ENCODE results near the gene CAT.
"Not testable (repeated sequence)": the region's sequence is repeated elsewhere in the genome, so short reads cannot be mapped to it uniquely, and the experiment has no call there.

Gene CAT

GRCh38 chr11:34438529-34439507 lies at the start of gene CAT:
CAT (plus strand) TSS chr11:34438934; CDS start chr11:34439014, 80 bp downstream.
- DNase-seq = peak; percentile 98

GRCh38 chr11:34394771-34395300 lies 43.9 kb upstream of the CAT start:
- DNase-seq = no peak

GRCh38 chr11:34395916-34396550 lies 42.7 kb upstream of the CAT start:
- DNase-seq = no peak

GRCh38 chr11:34397120-34397519 lies 41.6 kb upstream of the CAT start:
- DNase-seq = no peak

- no peak for DNase-seq
Measured at GRCh38 chr11:34397811-34398210, 40.9 kb upstream of the CAT start.

DNA sequence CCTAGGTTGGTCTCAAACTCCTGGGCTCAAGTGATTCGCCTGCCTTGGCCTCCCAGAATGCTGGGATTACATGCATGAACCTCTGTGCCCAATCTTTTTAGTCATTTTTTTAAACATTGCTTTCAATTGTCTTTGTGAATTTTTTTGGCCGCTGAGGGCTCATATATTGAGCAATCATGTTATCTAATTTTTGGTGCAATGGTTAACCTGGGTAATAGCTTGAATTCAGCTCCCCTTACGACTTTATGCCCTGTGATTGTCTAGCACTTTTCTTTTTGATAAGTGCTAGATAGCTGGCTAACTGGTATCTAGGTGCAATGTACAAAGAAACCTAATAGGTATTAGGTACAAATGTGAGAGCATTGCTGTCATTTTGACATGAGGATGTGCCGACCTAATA lies 35.3 kb upstream of the CAT start:
- no peak for DNase-seq

- DNase-seq = no peak
Measured at GRCh38 chr11:34404280-34404679, 34.5 kb upstream of the CAT start.

DNA sequence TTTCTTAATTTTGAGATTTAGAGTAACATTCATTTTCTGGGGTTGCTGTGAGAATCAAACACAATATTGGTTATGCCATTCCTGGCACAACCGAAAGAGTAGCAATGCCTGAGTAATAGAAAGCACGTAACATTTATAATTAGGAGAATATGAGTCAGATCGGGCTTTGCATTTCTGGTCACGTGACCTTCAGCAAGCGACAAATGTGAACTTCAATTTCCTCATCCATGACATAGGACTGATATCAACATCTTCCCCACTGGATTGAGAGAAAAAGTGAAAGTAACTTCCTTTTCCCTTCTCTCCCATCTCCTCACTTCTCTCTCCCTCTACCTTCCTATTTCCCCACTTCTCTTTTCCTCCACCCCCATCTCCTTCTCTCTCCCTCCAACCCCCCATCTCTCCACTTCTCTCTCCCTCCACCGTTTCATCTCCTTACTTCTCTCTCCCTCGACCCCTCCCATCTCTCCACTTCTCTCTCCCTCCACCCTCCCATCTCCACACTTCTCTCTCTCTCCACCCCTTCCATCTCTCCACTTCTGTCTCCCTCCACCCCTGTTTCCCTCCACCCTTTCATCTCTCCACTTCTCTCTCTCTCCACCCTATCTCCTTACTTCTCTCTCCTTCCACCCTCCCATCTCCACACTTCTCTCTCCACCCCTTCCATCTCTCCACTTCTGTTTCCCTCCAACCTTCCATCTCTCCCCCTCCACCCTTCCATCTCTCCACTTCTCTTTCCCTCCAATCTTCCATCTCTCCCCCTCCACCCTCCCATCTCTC lies 33.5 kb upstream of the CAT start:
- DNase-seq = no peak

DNA sequence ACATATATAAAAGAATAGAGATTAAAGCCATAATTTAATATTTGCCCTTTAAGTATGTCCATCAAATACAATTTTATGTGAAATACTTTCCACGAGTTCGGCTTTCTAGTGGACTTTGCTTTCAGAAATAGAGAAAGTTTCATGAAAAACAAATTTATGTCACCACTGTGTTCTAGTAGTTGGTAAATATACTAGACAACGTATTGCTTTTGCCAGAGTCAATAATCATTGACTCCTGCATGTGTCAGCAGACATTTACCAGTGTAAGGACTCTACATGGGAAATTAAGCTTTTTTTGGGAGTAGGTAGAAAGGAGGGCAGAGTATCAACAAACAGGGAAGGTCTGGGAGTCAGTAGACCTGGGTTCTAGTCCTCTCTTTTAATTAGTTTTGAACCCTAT lies 32.3 kb upstream of the CAT start:
- no peak for DNase-seq

DNA sequence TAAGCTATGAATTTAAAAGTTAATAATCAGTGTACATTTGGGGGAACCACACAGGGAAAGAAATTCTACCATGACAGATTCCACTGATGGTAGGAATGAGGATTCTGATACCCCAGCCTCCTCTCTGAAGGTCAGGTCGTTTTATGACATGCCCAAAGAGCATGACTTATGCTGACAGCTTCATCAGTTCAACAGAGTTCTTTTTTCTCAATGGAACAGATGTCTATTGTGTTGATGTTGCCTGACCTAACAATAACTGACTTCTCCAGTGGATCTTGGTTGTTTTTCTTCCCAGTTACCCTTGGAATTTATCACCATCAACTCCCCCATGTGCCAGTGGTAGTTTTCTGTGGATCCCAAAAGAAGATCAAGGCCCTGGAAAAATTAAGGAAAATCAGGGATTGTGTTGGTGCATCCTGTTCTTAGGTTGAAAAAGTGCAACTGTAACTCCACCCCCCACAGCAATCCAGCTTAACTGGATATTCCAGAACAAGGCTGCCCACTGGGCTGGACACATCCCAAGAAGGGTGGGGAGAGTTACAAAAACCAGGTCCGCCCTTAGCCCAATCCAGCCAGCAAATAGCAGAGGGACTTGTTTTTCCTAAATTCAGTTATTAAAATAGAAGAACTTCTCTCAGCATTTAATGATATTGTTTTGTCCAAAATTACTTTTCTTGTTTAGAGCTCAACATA lies 31.5 kb upstream of the CAT start:
- DNase-seq = no peak

GRCh38 chr11:34408580-34409172 lies 30.1 kb upstream of the CAT start:
- no peak for DNase-seq

GRCh38 chr11:34411111-34411510 lies 27.6 kb upstream of the CAT start:
- DNase-seq = no peak

DNA sequence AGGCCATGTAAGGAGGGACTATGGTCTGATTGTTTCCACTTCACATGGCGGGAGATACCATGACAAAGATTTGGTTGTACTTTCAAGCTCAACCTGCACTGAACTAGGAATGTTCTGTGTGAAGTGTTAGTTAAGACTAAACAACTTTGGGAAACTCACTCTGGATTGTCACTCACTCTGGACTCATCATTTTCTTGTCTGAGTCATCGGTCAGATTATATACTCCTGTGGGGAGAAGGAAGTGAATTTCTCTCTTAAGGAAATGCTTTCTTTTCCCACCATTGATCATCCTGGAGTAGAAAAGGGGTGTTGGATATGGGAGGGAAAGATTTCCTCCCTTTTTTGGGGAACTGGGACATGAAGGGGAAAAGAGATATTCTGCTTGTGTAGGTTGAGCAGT lies 26.9 kb upstream of the CAT start:
- no peak for DNase-seq

GRCh38 chr11:34413263-34413662 lies 25.5 kb upstream of the CAT start:
- no peak for DNase-seq

- DNase-seq = no peak
Measured at GRCh38 chr11:34415538-34415937, 23.2 kb upstream of the CAT start.

DNA sequence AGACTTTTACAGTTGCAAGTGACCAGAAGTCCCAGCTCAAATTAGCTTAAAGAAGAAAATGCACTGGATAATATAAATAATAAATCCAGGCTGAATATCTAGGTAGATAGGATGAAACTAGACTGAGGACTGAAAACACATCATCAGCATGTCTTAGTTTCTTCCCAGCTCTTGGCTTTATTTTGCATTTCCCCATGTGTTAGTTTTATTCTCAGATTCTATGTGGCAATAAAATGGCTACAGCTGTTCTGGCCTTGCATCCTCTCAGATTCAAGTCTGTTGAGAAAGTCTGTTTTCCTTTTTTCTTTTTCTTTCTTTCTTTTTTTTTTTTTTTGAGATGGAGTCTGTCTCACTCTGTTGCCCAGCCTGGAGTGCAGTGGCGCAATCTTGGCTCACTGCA lies 22.6 kb upstream of the CAT start:
- no peak for DNase-seq

GRCh38 chr11:34416766-34417165 lies 22.0 kb upstream of the CAT start:
- DNase-seq = no peak

- no peak for DNase-seq
Measured at GRCh38 chr11:34417202-34417601, 21.5 kb upstream of the CAT start.

- no peak for DNase-seq
Measured at GRCh38 chr11:34419158-34419557, 19.6 kb upstream of the CAT start.

GRCh38 chr11:34423300-34423699 lies 15.4 kb upstream of the CAT start:
- DNase-seq = no peak

DNA sequence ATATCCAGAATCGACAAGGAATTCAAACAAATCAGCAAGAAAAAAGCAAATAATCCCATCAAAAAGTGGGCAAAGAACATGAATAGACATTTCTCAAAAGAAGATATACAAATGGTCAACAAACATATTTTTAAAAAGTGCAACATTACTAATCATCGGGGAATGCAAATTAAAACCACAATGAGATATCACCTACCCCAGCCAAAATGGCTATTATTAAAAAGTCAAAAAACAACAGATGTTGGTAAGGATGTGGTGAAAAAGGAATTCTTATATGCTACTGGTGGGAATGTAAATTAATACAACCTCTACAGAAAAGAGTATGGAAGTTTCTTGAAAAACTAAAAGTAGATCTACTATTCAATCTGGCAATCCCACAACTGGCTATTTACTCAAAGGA lies 13.9 kb upstream of the CAT start:
- DNase-seq = not testable (repeated sequence)

GRCh38 chr11:34425360-34425759 lies 13.4 kb upstream of the CAT start:
- DNase-seq = no peak

Data from activated CD4-positive, alpha-beta T cell treated with anti-CD3 and anti-CD28 coated beads, Interleukin-2, amount 50 U/mL, for 1 hour (primary cell).